ENCODE measurements around the gene TEDC1.

The TEDC1 gene

DNA sequence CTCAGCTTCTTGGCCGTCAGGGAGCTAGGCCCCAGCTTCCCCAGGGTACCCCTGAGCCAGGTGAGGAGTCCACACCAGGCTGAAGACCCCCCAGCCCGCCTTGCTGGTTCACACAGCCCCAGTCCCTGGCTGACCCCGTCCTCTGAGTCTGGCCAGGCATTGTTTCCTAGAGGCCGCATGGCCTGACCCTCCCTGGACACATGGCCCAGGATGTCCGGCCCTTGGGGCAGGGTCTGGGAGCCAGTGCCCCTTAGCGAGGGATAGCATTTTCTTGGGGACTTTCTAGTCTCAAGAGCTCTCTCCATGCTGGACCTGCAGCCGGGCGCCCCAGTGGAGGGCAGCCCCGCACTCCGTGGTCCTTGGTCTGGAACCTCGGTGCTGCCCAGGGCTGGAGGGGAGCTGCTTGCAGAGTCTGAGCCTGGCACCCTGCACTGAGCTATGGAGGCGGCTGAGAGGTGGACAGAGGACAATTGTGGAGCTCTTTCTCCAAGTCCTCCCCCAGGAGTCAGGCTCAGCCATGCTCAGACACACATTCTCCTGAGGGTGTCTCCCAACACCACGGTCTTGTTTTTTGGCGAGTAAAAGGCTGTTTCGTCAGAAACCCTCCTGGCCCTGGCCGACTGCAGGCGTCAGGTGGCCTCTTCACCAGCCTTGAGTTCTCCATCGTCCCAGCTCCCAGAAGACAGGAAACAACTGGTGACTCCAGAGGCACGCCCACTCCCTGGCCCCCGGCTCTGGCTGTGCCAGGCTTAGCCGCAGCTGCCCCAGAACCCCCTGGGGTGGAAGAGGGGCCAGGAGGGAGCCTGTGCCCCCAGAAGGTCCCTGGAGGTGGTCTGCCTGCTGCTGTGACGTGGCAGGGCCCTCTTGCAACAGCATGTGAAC, 34.1 kb upstream of the TEDC1 start:
- DNase-seq (ENCODE audit: extremely low spot score): no peak
- CTCF ChIA-PET: interaction anchor here (0.7 to 1.6 kb wide), 8 partner anchors 8 to 86 kb away, joined by 3 to 7 read pairs (median 4); no protein-coding TSS in a partner anchor
- TF ChIP-seq, protein P1, sequence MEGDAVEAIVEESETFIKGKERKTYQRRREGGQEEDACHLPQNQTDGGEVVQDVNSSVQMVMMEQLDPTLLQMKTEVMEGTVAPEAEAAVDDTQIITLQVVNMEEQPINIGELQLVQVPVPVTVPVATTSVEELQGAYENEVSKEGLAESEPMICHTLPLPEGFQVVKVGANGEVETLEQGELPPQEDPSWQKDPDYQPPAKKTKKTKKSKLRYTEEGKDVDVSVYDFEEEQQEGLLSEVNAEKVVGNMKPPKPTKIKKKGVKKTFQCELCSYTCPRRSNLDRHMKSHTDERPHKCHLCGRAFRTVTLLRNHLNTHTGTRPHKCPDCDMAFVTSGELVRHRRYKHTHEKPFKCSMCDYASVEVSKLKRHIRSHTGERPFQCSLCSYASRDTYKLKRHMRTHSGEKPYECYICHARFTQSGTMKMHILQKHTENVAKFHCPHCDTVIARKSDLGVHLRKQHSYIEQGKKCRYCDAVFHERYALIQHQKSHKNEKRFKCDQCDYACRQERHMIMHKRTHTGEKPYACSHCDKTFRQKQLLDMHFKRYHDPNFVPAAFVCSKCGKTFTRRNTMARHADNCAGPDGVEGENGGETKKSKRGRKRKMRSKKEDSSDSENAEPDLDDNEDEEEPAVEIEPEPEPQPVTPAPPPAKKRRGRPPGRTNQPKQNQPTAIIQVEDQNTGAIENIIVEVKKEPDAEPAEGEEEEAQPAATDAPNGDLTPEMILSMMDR (IDR thresholded peaks at IDR 0.05; ENCODE audit: control extremely low read depth, extremely low read depth, low read depth, missing control alignments): no peak
- POLR2A ChIA-PET: no interaction called here

DNA sequence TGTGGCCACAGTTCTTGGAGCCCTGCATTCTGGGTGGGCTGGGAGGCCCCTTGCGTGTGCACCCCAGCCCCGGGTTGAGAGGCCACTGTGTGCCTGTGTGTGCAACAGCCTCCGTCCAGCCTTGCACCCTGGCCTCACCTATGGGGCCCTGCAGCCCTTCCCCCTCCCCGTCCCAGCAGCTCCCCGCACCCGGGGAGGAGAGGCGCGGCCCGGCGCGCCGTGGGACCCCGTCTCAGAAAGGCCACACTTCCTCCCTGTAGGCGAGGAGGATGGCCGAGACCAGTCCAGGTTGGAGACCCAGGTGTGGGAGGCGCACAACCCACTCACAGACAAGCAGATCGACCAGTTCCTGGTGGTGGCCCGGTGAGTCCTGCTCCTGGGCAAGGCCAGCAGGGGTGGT, 33.0 kb upstream of the TEDC1 start:
- ChIA-PET POLR2A (no interaction called here), CTCF (interaction anchor here (0.7 to 1.6 kb wide), 3 partner anchors 23 to 70 kb away, joined by 3 to 7 read pairs (median 3); no protein-coding TSS in a partner anchor)

DNA sequence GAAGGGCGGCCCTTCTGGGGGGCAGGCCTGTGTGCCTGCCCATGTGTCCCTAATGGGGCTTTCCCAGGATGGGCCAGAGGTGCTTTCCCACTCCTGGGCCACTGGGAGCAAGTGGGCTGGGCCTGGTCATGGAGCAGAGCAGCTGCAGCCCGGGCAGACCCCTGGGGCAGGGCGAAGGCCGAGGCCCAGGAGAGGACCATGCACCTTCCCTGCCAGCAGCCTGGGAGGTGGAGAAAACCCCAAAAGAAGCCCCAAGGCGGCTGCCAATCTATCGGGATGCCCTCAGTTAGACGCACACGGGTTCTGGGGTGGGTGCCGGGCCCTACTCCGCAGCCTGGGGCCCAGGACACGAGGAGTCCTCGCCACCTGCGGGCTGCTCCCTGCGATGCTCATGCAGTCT, 32.5 kb upstream of the TEDC1 start:
- TF ChIP-seq, protein P1 (IDR thresholded peaks at IDR 0.05; ENCODE audit: control extremely low read depth, extremely low read depth, low read depth, missing control alignments): no peak
- ChIA-PET CTCF (no interaction called here), POLR2A (no interaction called here)
- no peak for DNase-seq (ENCODE audit: extremely low spot score)

More for the DNA sequence above, 33.0 kb upstream of the TEDC1 start:
- DNase-seq (ENCODE audit: extremely low spot score): no peak
- TF ChIP-seq, protein P1 (IDR thresholded peaks at IDR 0.05; ENCODE audit: control extremely low read depth, extremely low read depth, low read depth, missing control alignments): no peak

DNA sequence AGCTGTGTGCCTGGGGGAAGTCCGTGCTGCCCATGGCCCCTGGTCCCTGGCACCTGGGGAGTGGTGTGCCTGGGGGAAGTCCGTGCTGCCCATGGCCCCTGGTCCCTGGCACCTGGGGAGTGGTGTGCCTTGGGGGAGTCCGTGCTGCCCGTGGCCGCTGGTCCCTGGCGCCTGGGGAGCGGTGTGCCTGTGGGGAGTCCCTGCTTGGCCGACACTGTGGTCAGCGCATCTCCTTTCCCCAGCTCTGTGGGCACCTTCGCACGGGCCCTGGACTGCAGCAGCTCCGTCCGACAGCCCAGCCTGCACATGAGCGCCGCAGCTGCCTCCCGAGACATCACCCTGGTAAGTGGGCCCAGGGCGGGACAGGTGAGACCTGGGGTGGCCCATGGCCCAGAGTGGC, 30.9 kb upstream of the TEDC1 start:
- POLR2A ChIA-PET: no interaction called here
- no peak for DNase-seq (ENCODE audit: extremely low spot score)
- CTCF ChIA-PET: no interaction called here

DNA sequence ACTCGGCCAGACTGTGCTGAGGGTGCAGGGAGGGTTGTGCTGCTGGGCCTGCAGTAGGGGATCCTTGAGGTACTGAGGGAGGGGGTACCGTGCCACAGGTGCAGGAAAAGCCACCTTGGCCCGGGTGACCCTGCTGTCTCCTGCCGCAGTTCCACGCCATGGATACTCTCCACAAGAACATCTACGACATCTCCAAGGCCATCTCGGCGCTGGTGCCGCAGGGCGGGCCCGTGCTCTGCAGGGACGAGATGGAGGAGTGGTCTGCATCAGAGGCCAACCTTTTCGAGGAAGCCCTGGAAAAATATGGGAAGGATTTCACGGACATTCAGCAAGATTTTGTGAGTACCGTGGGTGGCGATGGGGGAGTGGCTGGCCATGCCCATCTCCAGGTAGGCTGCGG, 30.4 kb upstream of the TEDC1 start:
- ChIA-PET POLR2A (no interaction called here), CTCF (no interaction called here)
- no peak for DNase-seq (ENCODE audit: extremely low spot score)
- TF ChIP-seq, protein P1 (IDR thresholded peaks at IDR 0.05; ENCODE audit: control extremely low read depth, extremely low read depth, low read depth, missing control alignments): no peak

More for the DNA sequence above, 30.9 kb upstream of the TEDC1 start:
- TF ChIP-seq, protein P1 (IDR thresholded peaks at IDR 0.05; ENCODE audit: control extremely low read depth, extremely low read depth, low read depth, missing control alignments): no peak

DNA sequence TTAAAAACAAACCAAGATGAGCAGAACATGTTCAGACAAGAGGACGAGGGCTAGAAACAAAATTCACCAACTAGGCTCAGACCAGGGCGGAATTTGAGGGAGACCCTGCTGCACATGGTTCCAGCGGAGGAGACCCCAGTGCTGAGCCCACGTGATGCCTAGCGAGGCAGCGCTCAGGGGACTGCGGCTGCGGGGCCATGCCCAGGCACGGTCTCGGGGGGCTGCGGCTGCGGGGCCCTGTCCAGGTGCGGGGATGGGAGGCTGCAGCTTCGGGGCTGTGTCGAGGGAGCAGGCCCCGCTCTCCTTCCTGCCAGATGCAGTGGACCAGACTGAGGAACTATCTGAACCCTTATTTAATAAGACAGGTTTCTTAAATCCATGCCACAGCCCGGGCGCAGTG, 29.1 kb upstream of the TEDC1 start:
- TF ChIP-seq, protein P1 (IDR thresholded peaks at IDR 0.05; ENCODE audit: control extremely low read depth, extremely low read depth, low read depth, missing control alignments): no peak
- ChIA-PET POLR2A (no interaction called here), CTCF (no interaction called here)
- no peak for DNase-seq (ENCODE audit: extremely low spot score)
